GM19099 (cell line): ENCODE measurements around the gene CACNA1E.

ENCODE experiments used
- POLR2A ChIP-seq: IDR thresholded peaks from 3 replicates; pipeline ENCODE4 v1.6.1; 2011; ENCODE audit warnings: low read depth; ENCODE audit not compliant: insufficient read length; ENCODE audit errors: extremely low read depth

CACNA1E gene

GRCh38 chr1:181483285-181484195 lies at the start of gene CACNA1E:
CACNA1E (plus strand) TSS chr1:181483517; CDS start chr1:181483745, 228 bp downstream.
- no peak for TF ChIP-seq POLR2A

GRCh38 chr1:181433931-181434330 lies 49.4 kb upstream of the CACNA1E start:
- TF ChIP-seq POLR2A = no peak

DNA sequence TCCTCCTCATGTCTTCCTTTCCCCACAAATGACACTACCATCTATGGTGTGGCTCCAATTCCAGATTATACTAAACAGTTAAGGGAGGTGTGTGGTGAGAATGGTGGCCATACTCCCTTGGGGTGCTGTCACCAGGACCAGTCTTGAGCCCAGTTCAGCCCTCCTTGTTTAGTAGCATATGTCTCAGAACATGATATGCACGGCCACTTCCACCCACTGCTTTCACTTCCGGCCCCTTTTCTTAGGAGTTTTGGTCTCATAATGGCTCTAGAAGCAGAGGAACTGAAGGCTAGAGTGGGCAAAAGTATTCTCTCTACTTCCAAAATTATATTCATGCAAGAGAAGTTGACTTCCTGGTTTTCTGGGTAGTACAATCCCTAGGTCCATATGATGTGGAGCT lies 45.3 kb upstream of the CACNA1E start:
- no peak for TF ChIP-seq POLR2A

GRCh38 chr1:181440510-181440909 lies 42.8 kb upstream of the CACNA1E start:
- TF ChIP-seq POLR2A = no peak

DNA sequence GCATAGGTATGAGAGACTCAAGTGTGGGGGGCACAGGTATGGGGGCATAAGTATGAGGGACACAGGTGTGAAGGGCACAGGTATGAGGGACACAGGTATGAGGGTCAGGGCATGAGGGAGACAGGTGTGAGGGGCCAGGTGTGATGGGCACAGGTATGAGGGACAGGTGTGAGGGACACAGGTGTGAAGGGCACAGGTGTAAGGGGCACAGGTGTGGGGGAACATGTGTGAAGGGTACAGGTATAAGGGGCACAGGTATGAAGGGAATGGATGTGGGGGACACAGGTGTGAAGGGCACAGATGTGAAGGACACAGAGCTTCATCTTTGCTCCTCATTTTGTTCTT lies 41.2 kb upstream of the CACNA1E start:
- TF ChIP-seq POLR2A = no peak

DNA sequence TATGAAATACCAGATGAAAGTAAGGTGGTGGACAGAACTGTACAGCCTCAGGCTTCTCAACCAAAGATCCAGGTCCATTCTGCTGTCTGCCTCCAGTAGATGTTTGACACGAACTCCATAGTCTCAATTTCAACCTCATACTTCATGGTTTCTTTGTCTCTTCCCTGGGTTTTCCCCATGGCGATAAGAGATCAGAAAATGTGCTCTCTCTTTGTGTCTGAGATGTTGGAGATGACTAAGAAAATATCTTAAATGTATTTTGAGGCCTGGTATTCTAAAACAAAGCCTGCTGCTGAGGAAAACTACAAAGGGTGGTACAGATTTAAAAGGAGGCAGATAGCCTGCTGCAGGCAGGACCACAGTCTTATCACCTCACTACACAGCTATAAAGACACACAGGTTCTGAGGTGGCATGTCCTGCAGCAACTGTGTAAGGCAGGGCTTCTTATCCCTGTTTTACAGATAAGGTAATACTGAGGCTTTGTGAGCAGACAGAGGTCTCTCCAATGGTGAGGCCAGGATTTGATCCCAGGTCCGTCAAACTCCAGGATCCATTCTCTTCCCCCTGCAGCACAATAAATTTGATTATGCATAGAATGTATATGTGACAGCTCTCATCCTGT lies 40.0 kb upstream of the CACNA1E start:
- no peak for TF ChIP-seq POLR2A

DNA sequence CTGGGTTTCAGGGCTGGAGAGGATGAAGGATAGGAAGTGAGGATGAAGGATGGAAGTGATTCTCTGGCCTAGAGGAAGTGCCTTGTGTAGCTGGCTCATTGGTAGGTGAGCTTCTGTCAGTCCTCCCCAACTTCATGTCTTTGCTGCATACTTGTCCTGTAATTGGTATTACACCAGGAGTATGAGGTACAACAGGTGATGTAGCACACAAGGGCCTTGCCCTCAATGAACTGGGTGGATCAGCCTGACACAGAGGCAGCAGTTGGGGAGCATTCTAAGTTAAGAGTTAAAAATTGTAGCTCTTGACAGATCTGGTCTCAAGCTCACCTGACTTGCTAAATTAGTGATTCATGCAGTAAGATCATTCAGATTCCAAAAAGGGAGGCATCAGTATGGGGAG lies 37.9 kb upstream of the CACNA1E start:
- no peak for TF ChIP-seq POLR2A

- TF ChIP-seq POLR2A = no peak
These were observed 34.9 kb upstream of the CACNA1E start for GRCh38 chr1:181448461-181448860.

DNA sequence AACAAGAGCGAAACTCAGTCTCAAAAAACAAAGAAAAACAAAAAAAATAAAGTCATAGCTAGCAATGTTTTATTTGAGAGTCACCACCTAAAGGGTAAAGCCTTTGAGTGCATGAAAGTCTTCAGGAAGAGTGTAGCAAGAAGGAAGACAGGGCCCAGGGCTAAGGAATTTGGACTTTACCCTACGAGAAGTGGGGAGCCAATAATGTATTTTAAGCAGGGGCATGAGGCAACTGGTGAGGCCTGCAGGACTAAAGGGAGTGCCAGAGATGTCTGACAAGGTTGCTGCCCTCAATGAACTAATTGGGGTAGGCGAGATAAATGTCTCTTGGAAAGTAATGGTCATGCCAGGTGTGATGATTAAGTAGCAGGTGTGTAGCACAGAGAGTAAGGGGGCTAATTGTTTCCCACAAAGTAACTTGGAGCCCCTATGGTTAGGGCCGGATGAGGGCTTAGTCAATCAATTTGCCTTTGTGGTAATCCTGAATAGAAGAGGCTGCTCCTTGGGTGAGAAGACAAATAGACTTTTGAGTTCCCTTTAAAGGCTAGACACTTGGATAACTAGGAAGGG lies 31.6 kb upstream of the CACNA1E start:
- TF ChIP-seq POLR2A = no peak

GRCh38 chr1:181452746-181453145 lies 30.6 kb upstream of the CACNA1E start:
- TF ChIP-seq POLR2A = no peak

DNA sequence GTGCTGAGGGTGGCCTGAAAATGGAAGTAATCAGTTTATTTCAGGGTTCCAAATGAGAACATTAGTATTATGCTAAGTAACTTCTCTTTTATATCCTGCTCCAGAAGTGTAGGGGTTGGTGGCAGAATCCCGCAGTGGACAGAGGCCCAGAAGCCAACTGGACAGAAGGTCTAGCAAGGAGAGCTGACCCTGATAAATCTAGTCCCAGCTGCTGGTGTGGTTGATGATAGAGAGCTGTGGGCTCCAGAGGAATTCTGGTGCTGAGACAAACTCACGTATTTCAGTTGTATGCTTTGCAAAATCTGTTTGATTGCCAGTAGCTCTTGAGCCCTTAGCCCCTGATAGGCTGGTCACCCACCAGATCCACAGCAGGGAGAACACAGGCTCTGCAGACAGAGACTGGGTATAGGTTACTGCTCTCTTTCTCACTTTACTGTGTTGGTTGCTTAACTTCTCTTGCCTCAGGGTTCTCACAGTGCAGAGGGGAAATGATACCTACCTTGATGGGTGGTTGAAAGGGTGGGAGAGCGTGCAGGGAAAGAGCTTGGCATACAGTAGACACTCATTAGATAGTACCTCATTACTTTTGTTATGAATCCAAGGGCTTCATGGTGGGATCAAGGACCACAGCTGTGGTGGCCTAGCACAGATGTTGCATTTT lies 29.6 kb upstream of the CACNA1E start:
- TF ChIP-seq POLR2A = no peak

DNA sequence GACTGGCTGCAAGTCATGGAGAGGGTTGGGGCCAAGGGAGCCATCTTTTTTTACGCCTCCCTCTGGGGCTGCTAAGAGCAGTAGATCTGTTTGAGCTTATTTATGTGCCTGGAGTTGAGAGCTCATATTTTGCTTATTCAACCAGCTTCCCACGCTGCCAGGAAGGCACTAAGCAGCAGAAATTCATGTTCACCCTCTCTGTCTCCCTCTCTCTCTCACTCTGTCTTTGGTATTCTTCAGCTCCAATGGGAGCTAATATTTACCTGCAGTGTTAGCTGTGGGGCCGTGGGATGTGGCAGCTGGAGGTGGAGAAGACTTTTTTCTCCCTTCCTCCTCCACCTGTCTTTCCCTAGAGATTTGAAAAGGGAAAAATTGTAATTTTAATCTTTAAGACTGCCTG lies 26.8 kb upstream of the CACNA1E start:
- no peak for TF ChIP-seq POLR2A

DNA sequence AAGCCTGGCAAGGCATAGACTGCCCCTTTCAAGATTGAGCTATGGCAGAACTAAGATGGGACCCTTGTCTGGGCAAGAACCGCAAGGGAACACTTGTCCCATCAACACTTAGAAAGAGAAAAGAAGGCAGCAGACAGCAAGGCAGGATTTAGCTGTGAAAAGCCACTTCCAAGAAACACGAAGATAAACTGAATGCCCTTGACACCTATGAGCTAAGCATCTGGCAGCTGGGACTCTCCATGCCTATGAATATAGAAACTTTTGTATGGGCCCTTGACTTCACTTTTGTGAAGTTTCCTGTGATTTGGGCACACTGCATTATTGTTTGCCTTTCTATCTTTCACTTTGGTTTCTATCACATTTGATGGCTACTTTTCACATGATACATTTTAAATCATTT lies 24.9 kb upstream of the CACNA1E start:
- no peak for TF ChIP-seq POLR2A

DNA sequence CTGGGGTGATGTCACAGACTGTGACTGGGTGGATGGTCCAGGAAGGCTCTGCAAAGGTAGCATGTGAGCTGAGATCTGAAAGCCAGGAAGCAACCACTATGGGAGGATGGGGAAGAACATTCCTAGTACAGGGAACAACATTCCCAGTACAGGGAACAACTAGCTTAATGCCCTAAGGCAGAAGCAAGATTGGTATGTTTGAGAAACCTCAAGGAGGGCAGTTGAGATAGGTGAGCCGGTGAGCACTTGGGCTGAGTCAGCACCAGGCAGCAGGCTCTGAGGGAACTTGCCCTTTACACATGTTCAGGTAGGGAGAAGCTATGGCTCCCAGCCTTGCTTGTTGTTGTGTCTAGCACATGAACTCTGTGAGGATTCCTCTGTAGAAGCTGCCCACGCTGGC lies 24.2 kb upstream of the CACNA1E start:
- no peak for TF ChIP-seq POLR2A

- TF ChIP-seq POLR2A = no peak
These were observed 13.5 kb upstream of the CACNA1E start for GRCh38 chr1:181469829-181470228.
